Activated naive CD4-positive, alpha-beta T cell treated with anti-CD3 and anti-CD28 coated beads, Interleukin-2, amount 50 U/mL, for 72 hours (primary cell): ENCODE results near the gene UBE4A. TPM values are rescaled to one million over a fixed set of nuclear protein-coding genes. Genes with fewer than 3 reads are reported as not detected.
"Not testable (repeated sequence)": the region's sequence is repeated elsewhere in the genome, so short reads cannot be mapped to it uniquely, and the experiment has no call there.

ENCODE experiments used
- ATAC-seq, 2 donors: fragments of 150-1000 bp; cut with Tn5 transposase; 2 replicates each; pipeline ENCODE4 v1.10.0; 2021; ENCODE audit warnings: mild to moderate bottlenecking in 2 of 2, moderate library complexity in 2 of 2
- DNase-seq, 2 donors: peaks; one replicate each; pipeline ENCODE4 v3.0.0; 2021 to 2022; ENCODE audit warnings: low spot score in 2 of 2
- H3K27ac Mint-ChIP-seq, 2 donors: one replicate each; pipeline ENCODE4 v1.8.0; 2022; ENCODE audit warnings: mild to moderate bottlenecking in 2 of 2, mixed read lengths in 2 of 2
- H3K36me3 Mint-ChIP-seq, 2 donors: one replicate each; pipeline ENCODE4 v1.8.0; 2022; ENCODE audit warnings: mixed read lengths in 2 of 2
- H3K9me3 Mint-ChIP-seq, 2 donors: one replicate each; pipeline ENCODE4 v1.8.0; 2022; ENCODE audit warnings: mixed read lengths in 2 of 2
- total RNA-seq, 2 donors: library from RNA; stranded (reverse); gene quantifications; one replicate each; pipeline ENCODE4 v1.2.3, GENCODE V29; 2022

The UBE4A gene
- total RNA-seq, 2 donors from 2014 or later = 40.6 to 47.8 TPM

DNA sequence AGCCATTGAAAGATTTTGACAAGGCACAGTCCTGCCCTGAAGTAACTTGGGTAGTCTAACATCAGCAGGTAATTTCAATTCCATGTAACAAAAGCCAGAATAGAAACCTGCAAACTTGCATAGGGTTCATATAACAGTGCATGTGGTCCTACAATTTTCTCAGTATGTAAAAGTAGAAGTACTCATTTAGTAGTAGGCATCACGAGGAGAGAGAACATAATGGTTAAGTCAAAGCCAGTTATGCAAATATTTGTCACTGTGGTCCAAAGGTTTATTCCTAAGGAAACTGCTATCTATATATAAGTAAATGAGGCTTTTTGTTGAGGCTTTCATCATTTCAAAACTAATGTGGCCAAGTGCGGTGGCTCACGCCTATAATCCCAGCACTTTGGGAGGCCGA is 52.1 kb downstream of the UBE4A start:
- H3K9me3 Mint-ChIP-seq = no peaks in the 10 kb centered on the region
- ATAC-seq (no peak), DNase-seq (no peak)
- H3K27ac Mint-ChIP-seq = peak overlapping the region in 1 of 2 donors; percentile 38
- peaks cover 7% of the 10 kb centered on the region in 2 donors for H3K36me3 Mint-ChIP-seq

DNA sequence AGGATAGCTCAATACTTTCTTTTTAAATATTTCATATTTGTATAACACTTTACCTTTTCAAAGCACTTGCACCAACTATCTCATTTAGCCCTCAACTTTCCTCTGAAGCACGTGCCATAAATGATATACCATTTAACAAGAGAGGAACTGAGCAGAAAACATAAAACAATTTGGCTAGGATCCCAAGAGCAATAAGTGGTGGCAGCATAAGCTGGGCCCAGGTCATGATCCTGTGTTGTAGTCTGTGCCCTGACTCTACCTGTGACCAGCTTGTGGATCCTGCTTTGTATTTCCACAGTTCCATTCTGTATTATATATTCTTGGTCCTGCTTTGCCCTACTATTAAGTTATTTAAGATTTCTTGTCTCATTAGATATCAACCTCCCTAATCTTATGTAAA is 53.5 kb downstream of the UBE4A start:
- Mint-ChIP-seq H3K9me3 (no peaks in the 10 kb centered on the region), H3K36me3 (peaks cover 0 to 4% of the 10 kb centered on the region in 2 donors), H3K27ac (no peak overlapping the region)
- DNase-seq (no peak), ATAC-seq (no peak)

DNA sequence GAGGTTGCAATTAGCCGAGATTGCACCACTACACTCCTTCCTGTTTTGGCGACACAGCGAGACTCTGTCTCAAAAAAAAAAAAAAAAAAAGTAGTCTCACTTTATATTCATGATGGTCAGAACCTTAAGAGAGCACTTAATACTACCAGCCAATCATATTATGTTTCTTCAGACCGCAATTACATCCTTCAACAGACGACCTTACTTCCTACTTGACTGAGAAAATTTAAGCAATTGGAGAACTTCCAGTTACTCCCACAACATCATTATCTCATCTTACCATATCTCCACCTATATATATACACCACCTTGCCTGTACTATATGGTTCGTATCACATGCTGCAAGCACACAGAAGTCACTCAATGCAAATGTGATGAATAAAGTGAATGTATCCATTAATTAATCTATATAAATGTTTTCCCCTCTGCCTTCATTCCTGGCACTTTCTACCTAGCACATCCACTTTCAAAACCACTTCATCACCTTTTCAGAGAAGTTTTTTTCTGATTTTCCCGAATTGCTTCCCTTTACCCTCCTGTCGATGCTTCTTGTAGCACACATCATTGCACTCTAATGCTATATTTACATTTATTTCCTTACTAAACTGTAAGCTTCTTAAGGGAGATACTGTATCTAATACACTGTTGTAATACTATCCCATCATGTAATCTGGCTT is 55.8 kb downstream of the UBE4A start:
- H3K9me3 Mint-ChIP-seq = no peaks in the 10 kb centered on the region
- no peak overlapping the region for H3K27ac Mint-ChIP-seq
- H3K36me3 Mint-ChIP-seq = peaks cover 0 to 4% of the 10 kb centered on the region in 2 donors
- no peak for ATAC-seq
- DNase-seq = no peak

DNA sequence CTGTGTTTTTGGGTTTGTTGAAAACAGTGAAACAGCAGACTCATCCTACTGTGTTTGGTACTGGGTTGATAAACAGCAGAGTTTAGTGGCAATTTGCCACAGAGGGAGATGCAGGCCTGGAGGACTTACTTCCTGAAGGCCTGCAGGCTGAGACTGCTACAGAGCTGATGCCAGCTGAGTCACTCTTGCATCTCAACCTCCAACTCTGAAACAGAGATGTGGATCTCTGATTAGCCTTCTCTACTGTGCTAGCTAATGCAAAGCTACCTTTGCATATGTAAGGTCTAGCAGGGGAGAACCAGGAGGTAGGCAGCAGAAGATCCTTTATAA is 56.3 kb downstream of the UBE4A start:
- H3K36me3 Mint-ChIP-seq = no peaks in the 10 kb centered on the region
- no peaks in the 10 kb centered on the region for H3K9me3 Mint-ChIP-seq
- DNase-seq (no peak), ATAC-seq (peak in 1 of 2 donors; percentile 77)
- H3K27ac Mint-ChIP-seq = no peak overlapping the region

DNA sequence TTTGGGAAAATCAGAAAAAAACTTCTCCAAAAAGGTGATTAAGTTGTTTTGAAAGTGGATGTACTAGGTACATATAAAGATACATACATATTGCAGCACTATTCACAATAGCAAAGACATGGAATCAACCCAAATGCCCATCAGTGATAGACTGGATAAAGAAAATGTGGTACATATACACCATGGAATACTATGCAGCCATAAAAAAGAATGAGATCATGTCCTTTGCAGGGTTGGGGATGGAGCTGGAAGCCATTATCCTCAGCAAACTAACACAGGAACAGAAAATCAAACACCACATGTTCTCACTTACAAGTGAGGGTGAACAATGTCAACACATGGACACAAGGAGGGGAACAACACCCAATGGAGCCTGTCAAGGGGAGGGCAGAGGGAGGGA is 57.5 kb downstream of the UBE4A start:
- not testable (repeated sequence) for ATAC-seq, H3K27ac Mint-ChIP-seq, H3K36me3 Mint-ChIP-seq, DNase-seq, H3K9me3 Mint-ChIP-seq

DNA sequence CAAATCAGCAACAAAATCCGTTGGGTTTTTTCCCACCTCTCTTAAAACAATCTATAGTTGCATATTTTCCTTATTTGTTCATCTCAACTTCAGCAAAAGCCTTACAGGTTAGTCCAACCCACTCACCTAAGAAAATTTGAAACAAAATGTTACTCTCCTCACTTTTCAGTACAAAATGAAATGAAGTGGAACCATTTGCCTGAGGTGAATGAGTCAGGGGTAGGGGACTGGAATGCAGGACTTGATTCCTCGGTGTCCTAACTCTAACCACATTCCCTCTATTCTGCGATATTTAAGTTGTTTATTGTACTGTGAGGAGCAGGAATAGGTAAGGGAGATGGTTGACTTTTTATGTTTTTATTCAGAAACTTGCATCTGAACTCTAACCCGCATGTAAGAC is 58.4 kb downstream of the UBE4A start:
- Mint-ChIP-seq H3K27ac (no peak overlapping the region), H3K36me3 (no peaks in the 10 kb centered on the region), H3K9me3 (no peaks in the 10 kb centered on the region)
- ATAC-seq (no peak), DNase-seq (no peak)

DNA sequence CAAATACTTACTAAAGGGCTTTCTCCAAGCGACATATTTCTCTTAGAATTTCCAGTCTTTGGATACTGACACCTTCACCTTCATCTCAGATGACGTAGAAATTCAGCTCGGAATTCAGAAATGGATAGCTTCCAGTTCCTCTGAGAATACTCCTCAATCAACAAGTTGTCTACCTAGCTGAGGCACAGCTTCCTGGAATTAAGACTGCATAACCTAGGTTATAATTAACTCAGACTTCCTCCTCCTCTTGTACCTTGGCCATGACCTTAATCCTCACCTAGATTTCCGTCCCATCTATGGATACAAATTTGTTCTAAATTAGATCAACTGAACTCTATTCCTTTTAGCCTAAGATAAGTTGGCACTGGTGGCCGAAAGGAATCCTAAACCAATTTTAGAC is 59.4 kb downstream of the UBE4A start:
- Mint-ChIP-seq H3K27ac (no peak overlapping the region), H3K9me3 (no peaks in the 10 kb centered on the region), H3K36me3 (no peaks in the 10 kb centered on the region)
- ATAC-seq (no peak), DNase-seq (no peak)

DNA sequence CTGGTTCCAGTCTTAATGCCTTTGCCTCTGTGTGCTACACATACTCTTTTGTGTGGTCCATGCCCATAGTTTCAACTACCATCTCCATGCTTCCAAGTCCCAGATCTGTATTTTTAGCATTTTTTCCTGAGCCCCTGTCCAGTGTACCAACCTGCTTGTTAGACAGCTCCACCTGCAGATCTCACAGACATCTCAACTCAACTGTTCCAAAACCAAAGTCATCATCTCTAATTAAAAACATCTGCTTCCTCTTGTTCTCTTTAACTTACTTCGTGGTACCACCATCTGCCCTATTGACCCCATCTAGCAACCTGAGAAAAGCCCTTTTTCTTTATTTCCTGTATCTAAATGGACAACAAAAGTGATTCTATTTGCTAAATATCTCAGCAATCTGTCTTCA is 68.3 kb downstream of the UBE4A start:
- Mint-ChIP-seq H3K36me3 (no peaks in the 10 kb centered on the region), H3K27ac (no peak overlapping the region), H3K9me3 (no peaks in the 10 kb centered on the region)
- DNase-seq = no peak
- ATAC-seq = no peak

DNA sequence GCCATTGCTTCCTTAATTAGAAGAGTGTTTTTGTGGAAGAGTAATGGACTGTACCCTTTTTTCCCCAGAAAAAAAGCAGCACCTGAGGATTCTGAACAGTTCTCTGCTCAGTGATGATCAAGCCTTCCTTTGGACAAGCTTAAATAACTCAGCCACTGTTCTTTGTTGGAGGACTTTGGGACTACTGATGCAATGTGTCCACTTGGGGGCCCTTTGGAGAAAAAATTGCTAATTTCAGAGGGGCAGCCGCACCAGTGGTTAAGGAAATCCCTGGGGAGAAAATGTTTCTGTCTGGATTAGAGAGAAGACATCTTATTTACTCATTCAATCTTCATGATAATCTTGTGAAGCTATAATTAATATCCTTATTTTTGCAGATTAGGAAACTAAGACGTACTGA is 71.6 kb downstream of the UBE4A start:
- no peak overlapping the region for H3K27ac Mint-ChIP-seq
- no peaks in the 10 kb centered on the region for H3K9me3 Mint-ChIP-seq

DNA sequence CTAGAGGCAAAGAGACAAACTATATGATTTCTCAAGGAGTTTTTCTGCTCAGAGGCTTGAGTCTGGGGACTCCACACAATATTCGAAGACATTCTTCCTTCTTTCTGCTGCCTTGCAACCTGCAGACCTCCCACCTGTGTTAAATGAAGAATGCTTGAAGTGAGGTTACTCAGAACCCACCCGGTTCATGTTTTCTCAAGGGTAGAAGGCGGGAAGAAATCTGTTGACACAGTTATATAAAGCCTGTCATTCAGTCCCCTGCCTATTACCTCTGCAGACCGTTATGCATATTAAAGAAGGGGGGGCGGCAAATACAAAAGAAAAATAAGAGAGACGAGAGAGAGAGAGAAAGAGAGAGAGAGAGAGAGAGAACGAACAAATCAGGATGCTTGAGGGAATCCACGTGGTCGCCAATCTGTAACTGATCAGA is 74.7 kb downstream of the UBE4A start:
- Mint-ChIP-seq H3K27ac (peak overlapping the region in 1 of 2 donors; percentile 90), H3K36me3 (peaks cover 0 to 5% of the 10 kb centered on the region in 2 donors), H3K9me3 (no peaks in the 10 kb centered on the region)
- DNase-seq = peak in 1 of 2 donors; percentile 6
- ATAC-seq = peak in 1 of 2 donors; percentile 16

More for the DNA sequence above, 71.6 kb downstream of the UBE4A start:
- DNase-seq (no peak), ATAC-seq (no peak)
- no peaks in the 10 kb centered on the region for H3K36me3 Mint-ChIP-seq

DNA sequence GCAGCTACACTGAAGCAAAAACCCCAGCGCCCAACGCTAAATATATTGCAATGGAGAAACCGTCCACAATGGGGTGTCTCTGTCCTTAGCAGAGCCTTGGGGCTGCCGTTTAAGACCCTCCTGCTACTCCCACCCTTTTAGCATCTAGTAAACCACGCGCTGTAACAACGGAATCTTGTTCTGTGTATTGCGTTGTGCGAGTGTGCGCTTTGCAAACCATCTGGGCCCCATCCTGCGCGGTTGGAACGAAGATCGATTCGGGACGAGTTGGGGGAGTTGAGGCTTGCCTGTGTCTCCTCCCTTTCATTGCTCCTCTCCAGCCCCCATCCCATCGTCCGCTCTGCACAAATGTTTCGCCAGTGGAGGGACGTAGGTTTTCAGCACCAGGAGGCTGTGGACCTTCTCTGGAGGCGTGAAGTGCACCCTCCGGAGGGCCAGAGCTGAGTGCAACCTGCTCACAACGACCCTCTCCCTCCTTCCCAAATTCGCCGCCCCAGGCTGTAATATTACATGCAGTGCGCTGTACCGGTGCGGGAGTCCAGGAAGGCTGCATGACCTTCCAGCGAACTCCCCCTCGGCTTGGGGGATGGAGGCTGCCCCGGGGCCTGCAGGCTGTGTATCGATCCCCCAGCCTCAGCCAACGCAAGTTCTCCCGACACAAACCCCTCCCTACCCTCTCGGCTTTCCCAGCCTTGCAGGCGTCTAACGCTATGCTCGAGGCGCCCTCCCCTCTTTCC is 75.3 kb downstream of the UBE4A start:
- DNase-seq (peak; percentile 54), ATAC-seq (peak; percentile 1 to 16)
- Mint-ChIP-seq H3K27ac (peak overlapping the region; percentile 90 to 96), H3K36me3 (peaks cover 0 to 5% of the 10 kb centered on the region in 2 donors), H3K9me3 (no peaks in the 10 kb centered on the region)

DNA sequence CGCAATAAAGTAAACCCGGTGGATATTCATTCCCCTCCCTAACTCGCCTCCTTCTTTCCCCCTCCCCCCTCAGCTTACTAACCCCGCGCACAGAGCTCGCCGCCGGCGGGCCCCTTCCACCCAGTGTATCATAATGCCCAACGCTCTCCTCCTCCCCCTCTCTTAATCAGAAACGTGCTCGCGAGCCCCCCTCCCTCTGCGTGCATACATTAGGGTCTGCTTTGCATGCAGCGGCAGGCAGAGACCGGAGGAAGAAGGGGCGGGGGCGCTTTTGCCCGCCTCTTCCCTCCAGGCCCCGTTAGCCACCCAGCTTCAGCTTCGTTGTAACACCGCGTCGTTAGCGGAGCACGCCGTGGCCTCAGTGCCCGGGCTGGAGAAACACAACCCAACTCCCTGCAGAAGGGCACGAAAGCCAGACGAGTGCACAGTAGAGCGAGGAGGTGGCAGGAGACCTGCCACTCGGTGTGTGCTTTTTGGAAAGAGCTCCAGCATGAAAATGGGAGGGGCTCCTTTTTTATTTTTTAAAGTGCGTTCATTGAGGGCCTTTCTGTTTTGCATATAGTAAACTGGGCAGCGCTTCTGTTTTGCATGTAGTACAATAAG is 76.0 kb downstream of the UBE4A start:
- ATAC-seq = peak; percentile 36 to 48
- DNase-seq = peak; percentile 68 to 71
- Mint-ChIP-seq H3K27ac (peak overlapping the region; percentile 90 to 96), H3K9me3 (no peaks in the 10 kb centered on the region), H3K36me3 (peaks cover 0 to 5% of the 10 kb centered on the region in 2 donors)

DNA sequence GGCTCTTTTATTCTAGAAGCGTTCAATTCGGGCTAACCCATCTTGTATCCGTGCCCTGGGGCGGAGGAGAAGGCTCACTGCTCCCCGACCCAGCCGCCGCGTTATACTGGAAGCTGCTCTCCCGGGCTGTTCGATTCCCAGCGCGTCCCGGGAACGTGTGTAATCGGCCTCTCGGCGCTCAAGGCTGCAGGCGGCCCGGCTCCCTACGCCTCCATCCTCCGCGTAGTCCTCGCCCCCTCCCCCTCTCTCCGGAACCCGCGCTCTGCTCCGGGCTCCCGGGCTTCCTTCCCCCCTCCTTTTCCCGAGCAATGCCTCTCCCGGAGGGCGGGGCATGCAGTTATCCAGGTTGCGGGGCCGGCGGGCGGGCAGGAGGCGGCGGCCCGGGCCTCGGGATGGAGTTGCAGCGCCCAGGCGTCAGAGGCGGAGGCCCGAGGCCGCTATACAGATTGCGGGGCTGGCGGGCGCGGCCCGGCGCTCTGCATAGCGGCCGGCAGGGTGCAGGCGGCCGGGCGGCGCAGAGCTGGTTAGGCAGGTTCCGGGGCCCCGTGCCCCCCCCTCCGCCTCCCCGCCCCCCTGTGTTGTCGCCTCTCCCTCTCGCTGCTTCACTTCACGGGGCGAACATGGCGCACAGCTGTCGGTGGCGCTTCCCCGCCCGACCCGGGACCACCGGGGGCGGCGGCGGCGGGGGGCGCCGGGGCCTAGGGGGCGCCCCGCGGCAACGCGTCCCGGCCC is 76.7 kb downstream of the UBE4A start, which contains the start of gene KMT2A:
Gene KMT2A (plus strand): TSS at position 600 of the 732 bp plus-strand sequence. CDS start 21 bp downstream, at position 621.
- DNase-seq = peak; percentile 89 to 98
- Mint-ChIP-seq H3K36me3 (peaks cover 0 to 5% of the 10 kb centered on the region in 2 donors), H3K9me3 (no peaks in the 10 kb centered on the region)

DNA sequence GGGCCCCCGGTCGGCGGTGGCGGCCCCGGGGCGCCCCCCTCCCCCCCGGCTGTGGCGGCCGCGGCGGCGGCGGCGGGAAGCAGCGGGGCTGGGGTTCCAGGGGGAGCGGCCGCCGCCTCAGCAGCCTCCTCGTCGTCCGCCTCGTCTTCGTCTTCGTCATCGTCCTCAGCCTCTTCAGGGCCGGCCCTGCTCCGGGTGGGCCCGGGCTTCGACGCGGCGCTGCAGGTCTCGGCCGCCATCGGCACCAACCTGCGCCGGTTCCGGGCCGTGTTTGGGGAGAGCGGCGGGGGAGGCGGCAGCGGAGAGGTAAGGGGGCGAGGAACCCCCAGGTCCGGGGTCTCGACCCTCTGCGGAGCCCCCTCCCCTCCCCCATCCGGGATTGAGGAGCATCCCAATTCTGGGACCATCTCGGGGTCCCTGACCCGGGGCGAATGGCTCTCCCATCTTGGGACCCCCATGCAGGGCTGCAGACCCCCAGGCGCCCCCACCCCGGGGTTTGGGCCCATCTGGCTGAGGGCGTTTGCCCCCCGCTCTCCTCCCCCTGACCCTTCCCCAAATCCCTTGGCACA is 77.3 kb downstream of the UBE4A start:
- Mint-ChIP-seq H3K27ac (peak overlapping the region; percentile 90 to 96), H3K36me3 (peaks cover 0 to 5% of the 10 kb centered on the region in 2 donors), H3K9me3 (no peaks in the 10 kb centered on the region)
- ATAC-seq (peak; percentile 25 to 46), DNase-seq (peak in 1 of 2 donors; percentile 51)

More for the DNA sequence above, 76.7 kb downstream of the UBE4A start, which contains the start of gene KMT2A:
- H3K27ac Mint-ChIP-seq = peak within 1 kb of the TSS; percentile 90 to 96
- ATAC-seq = peak; percentile 52 to 56

DNA sequence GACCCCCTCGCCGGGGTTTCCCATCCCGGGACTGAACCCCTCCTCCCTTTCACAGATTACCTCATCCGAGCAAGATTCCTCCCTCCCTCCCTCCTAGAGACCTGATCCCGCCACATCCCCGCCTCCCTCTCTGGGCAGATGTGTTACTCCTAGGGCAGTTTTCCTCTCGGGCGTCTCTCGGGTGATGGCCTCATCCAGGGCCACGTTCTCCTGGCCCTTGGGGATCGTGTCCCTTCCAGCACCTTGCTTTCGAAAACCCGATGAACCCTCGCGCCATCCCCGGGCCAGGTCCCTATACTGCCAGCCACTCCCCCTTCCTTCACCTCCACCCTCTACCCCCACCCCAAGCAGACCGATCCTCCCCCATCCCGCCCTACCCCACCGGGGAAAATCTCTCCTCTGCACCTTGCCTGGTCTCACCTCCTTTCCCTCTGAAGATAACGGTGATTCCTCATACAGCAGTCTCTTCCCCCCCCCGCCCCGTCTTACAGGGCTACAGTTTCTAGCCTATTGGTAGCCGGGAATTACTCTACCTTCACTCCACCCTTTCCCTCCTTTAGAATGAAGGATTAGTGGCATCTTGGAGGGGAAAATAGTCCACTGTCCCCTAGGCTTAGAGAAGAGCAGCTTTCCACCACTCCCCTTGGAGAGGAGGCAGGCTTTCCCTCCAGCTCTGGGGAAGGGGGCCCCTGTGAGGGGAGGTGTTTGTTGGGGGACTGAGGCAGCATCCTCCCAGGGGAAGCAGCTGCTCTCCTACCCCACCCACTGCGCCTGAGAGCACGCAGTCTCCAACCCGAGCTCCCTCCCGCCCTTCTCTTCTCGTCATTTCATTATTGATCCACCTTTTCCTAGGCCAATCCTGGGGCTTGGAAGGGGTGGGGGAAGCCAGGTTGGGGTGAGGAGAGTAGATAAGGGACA is 78.1 kb downstream of the UBE4A start:
- peaks cover 0 to 5% of the 10 kb centered on the region in 2 donors for H3K36me3 Mint-ChIP-seq
- ATAC-seq (peak; percentile 12 to 15), DNase-seq (peak; percentile 50 to 58)
- peak overlapping the region; percentile 90 to 96 for H3K27ac Mint-ChIP-seq
- H3K9me3 Mint-ChIP-seq = no peaks in the 10 kb centered on the region
